GM21515 (cell line): ENCODE data around the gene TCF12.
"Not testable (repeated sequence)": the region's sequence is repeated elsewhere in the genome, so short reads cannot be mapped to it uniquely, and the experiment has no call there.

Experiments
- ATAC-seq: cut with Tn5 transposase; IDR thresholded peaks from one replicate; pipeline ENCODE4 v1.9.1; 2021; ENCODE audit not compliant: unreplicated experiment

Gene TCF12

GRCh38 chr15:57086857-57087427, 168.5 kb downstream of the TCF12 start:
- no peak for ATAC-seq

- no peak for ATAC-seq
Observed at GRCh38 chr15:57089815-57090495, 171.5 kb downstream of the TCF12 start.

GRCh38 chr15:57090496-57090859, 172.0 kb downstream of the TCF12 start:
- ATAC-seq = no peak

- no peak for ATAC-seq
Observed at GRCh38 chr15:57091636-57092035, 173.2 kb downstream of the TCF12 start.

- no peak for ATAC-seq
Observed at GRCh38 chr15:57092252-57092651, 173.8 kb downstream of the TCF12 start.

- ATAC-seq = no peak
Observed at GRCh38 chr15:57094321-57095257, 176.1 kb downstream of the TCF12 start.

GRCh38 chr15:57095896-57096295, 177.5 kb downstream of the TCF12 start:
- no peak for ATAC-seq

GRCh38 chr15:57097246-57097645, 178.8 kb downstream of the TCF12 start:
- no peak for ATAC-seq

GRCh38 chr15:57097919-57098543, 179.6 kb downstream of the TCF12 start:
- ATAC-seq = not testable (repeated sequence)

GRCh38 chr15:57098896-57099295, 180.5 kb downstream of the TCF12 start:
- ATAC-seq = no peak

- no peak for ATAC-seq
Observed at GRCh38 chr15:57100136-57100539, 181.7 kb downstream of the TCF12 start.

- ATAC-seq = no peak
Observed at GRCh38 chr15:57102858-57103257, 184.4 kb downstream of the TCF12 start.

GRCh38 chr15:57108296-57108695, 189.9 kb downstream of the TCF12 start:
- ATAC-seq = no peak

- no peak for ATAC-seq
Observed at GRCh38 chr15:57109005-57109404, 190.6 kb downstream of the TCF12 start.

GRCh38 chr15:57111002-57111401, 192.6 kb downstream of the TCF12 start:
- ATAC-seq = no peak

GRCh38 chr15:57112178-57112577, 193.7 kb downstream of the TCF12 start:
- no peak for ATAC-seq

GRCh38 chr15:57114070-57114469, 195.6 kb downstream of the TCF12 start:
- ATAC-seq = no peak

GRCh38 chr15:57118013-57118799, 199.8 kb downstream of the TCF12 start:
- no peak for ATAC-seq

GRCh38 chr15:57122080-57122840, 203.8 kb downstream of the TCF12 start:
- no peak for ATAC-seq

- ATAC-seq = no peak
Observed at GRCh38 chr15:57124036-57124435, 205.6 kb downstream of the TCF12 start.
